Activated naive CD4-positive, alpha-beta T cell treated with anti-CD3 and anti-CD28 coated beads, Interleukin-2, amount 10 ng/mL, durations not matched to agents 7 days and 5 days (primary cell): ENCODE results near the gene AADAC.
"Not testable (repeated sequence)": the region's sequence is repeated elsewhere in the genome, so short reads cannot be mapped to it uniquely, and the experiment has no call there.

ENCODE experiments used
- CTCF ChIA-PET: fragments of 350-600 bp; sonication (Branson Sonifier 250); formaldehyde crosslinking; loops from one replicate; lab custom pipeline; 2021; ENCODE audit warnings: antibody characterized with exemption; lab: Charles Lee
- DNase-seq: peaks from one replicate; pipeline ENCODE4 v3.0.0-alpha.2; 2020
- H3K27ac Mint-ChIP-seq: one replicate; pipeline ENCODE4 v1.8.0; 2021; ENCODE audit warnings: mild to moderate bottlenecking, moderate library complexity, mixed read lengths
- H3K27me3 Mint-ChIP-seq: one replicate; pipeline ENCODE4 v1.8.0; 2021; ENCODE audit warnings: mild to moderate bottlenecking, mixed read lengths
- H3K36me3 Mint-ChIP-seq: one replicate; pipeline ENCODE4 v1.8.0; 2021; ENCODE audit warnings: mixed read lengths
- H3K4me1 Mint-ChIP-seq: one replicate; pipeline ENCODE4 v1.8.0; 2021; ENCODE audit warnings: mixed read lengths
- H3K4me3 Mint-ChIP-seq: one replicate; pipeline ENCODE4 v1.8.0; 2021; ENCODE audit warnings: mild to moderate bottlenecking, moderate library complexity, mixed read lengths
- H3K9me3 Mint-ChIP-seq: one replicate; pipeline ENCODE4 v1.8.0; 2021; ENCODE audit warnings: mixed read lengths

AADAC gene

DNA sequence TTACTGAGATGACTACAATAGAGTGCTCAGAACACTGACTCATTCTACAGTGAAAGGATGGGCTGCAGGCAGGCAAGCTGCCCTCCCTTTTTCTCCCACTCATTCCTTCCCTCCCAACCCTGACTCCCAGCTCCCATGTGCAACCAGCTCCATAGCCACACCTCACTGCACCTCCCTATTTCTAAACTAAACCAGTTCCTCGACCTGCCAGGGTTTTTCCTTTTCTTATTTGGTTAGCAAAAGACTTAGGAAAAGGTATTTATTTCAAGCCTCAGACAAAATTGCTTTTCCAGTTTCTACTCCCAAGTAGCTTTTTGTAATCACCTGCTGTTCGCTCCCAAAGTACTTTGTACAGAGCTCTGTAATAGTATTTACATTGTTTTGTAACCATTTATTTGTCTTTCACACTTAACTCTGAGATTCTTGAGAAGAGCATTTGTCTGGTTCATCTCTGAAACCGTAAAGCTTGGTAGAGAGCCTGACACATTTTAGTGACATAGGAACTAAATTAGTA lies 2.2 kb downstream of the AADAC start:
- CTCF ChIA-PET = no interaction called here
- peaks cover 8% of the 10 kb centered on the region for H3K27me3 Mint-ChIP-seq
- no peak overlapping the region for H3K27ac Mint-ChIP-seq
- no peak overlapping the region for H3K4me3 Mint-ChIP-seq
- H3K9me3 Mint-ChIP-seq = no peaks in the 10 kb centered on the region
- H3K4me1 Mint-ChIP-seq = no peaks in the 10 kb centered on the region
- no peak for DNase-seq
- H3K36me3 Mint-ChIP-seq = no peaks in the 10 kb centered on the region

DNA sequence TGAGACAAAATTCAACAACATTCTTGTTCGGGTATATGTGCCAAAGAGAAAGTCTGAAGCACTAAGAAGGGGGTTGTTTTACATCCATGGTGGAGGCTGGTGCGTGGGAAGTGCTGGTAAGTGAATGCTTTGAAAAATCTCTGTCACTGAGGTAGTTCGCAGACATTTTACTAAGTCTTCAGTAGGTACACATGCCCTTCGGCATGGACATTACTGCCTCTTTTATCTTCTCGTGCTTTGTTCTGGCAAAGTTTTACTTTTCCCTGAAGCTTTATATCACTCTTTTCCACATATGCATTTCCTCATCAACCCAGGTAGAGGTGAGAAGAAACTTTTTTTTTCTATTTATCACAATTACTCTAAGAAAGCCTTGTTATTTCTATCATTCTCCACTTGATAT lies 3.6 kb downstream of the AADAC start:
- H3K27ac Mint-ChIP-seq = no peak overlapping the region
- no peak overlapping the region for H3K4me3 Mint-ChIP-seq
- no peaks in the 10 kb centered on the region for H3K9me3 Mint-ChIP-seq
- H3K27me3 Mint-ChIP-seq = peaks cover 8% of the 10 kb centered on the region
- CTCF ChIA-PET = no interaction called here
- H3K36me3 Mint-ChIP-seq = no peaks in the 10 kb centered on the region
- H3K4me1 Mint-ChIP-seq = no peaks in the 10 kb centered on the region
- DNase-seq = no peak

DNA sequence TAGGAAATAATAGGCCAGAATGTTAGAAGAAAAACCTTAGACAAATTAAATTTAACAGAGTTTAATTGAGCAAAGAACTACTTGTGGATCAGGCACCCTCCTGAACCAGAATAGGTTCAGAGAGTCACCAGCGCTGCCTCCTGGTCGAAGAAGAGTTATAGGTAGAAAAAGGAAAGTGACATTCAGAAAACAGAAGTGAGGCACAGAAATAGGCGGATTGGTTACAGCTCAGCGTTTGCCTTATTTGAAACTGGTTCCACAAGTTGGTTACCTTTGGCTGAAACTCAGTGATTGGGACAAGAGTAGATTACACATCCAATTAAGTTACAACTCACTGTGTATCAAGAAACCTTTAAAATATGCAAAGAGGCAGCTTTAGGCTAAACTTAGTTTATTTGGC lies 4.4 kb downstream of the AADAC start:
- H3K4me1 Mint-ChIP-seq = no peaks in the 10 kb centered on the region
- H3K27me3 Mint-ChIP-seq = peaks cover 8% of the 10 kb centered on the region
- H3K36me3 Mint-ChIP-seq = no peaks in the 10 kb centered on the region
- no peaks in the 10 kb centered on the region for H3K9me3 Mint-ChIP-seq
- H3K4me3 Mint-ChIP-seq = no peak overlapping the region
- no peak overlapping the region for H3K27ac Mint-ChIP-seq
- CTCF ChIA-PET = no interaction called here
- no peak for DNase-seq

DNA sequence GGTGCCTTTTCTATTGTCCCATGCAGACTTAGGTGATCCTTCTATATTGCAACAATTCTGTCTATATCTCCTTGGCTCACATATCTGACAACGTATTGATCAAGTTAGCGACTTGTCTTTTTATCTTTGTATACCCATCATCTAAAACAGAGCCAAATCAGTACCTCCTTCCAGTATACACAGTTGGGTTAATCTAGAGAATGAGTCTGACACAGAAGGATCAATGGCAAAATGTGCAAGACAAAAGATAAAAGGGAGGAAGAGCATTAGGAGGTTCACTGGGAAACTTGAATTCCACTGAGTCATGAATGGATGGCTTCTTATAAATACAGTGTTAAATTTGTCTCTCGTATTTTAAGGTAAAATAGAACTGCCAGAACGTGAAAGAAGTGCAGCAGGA lies 6.0 kb downstream of the AADAC start:
- Mint-ChIP-seq H3K9me3 (no peaks in the 10 kb centered on the region), H3K4me1 (no peaks in the 10 kb centered on the region), H3K4me3 (no peak overlapping the region), H3K36me3 (no peaks in the 10 kb centered on the region), H3K27ac (no peak overlapping the region), H3K27me3 (peaks cover 8% of the 10 kb centered on the region)
- DNase-seq = no peak
- CTCF ChIA-PET = no interaction called here

DNA sequence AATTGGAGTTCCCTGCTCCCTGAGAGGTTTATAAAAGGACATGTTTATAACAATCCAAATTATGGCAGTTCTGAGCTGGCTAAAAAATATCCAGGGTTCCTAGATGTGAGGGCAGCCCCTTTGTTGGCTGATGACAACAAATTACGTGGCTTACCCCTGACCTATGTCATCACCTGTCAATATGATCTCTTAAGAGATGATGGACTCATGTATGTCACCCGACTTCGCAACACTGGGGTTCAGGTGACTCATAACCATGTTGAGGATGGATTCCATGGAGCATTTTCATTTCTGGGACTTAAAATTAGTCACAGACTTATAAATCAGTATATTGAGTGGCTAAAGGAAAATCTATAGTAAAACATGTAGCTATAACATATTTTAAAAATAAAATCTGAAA lies 13.9 kb downstream of the AADAC start:
- Mint-ChIP-seq H3K4me3 (no peak overlapping the region), H3K27ac (no peak overlapping the region), H3K9me3 (no peaks in the 10 kb centered on the region), H3K27me3 (peaks cover 11% of the 10 kb centered on the region), H3K4me1 (no peaks in the 10 kb centered on the region), H3K36me3 (no peaks in the 10 kb centered on the region)
- CTCF ChIA-PET = no interaction called here
- DNase-seq = no peak

DNA sequence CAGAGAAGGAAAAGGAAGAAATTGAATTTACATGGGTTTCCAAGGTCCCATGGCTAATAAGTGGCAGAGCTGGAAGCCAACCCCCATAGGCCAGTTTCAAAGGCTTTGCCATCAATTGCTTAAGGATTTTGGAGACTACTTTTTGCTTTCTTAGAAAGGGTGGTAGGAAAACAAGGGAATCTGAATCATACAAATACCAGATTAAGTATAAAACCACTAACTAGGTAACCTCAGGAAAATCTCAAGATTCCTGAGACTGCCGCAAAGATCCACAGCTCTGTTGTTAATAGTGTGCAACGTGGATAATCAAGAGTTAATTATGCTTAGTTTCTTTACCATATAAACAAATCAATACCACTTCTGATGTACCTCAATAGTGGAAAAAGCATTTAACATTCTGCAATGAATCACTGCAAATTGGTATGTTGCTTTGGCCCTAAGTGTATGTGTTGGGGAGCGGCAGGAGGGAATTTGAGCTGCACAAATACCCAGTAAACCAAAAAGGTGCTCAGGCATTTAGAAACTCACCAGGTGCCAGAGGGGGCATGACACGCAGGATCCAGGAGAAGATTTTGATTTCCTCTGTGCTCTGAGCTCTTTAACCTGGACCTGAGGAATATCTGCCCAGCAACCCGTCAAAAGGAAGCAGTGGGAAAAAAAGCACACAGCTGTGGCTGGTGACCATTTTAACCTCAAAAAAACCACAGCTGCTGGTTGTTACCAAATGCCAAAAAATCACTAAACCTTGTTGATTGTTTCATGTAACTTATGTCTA lies 22.0 kb downstream of the AADAC start:
- no peak overlapping the region for H3K27ac Mint-ChIP-seq
- no peaks in the 10 kb centered on the region for H3K4me1 Mint-ChIP-seq
- CTCF ChIA-PET = interaction anchor here (0.8 to 5.3 kb wide), 6 partner anchors 41 to 668 kb away, joined by 3 to 19 read pairs (median 4); no protein-coding TSS in a partner anchor
- DNase-seq = no peak
- H3K4me3 Mint-ChIP-seq = no peak overlapping the region
- H3K9me3 Mint-ChIP-seq = no peaks in the 10 kb centered on the region
- H3K27me3 Mint-ChIP-seq = peaks cover 25% of the 10 kb centered on the region
- no peaks in the 10 kb centered on the region for H3K36me3 Mint-ChIP-seq

DNA sequence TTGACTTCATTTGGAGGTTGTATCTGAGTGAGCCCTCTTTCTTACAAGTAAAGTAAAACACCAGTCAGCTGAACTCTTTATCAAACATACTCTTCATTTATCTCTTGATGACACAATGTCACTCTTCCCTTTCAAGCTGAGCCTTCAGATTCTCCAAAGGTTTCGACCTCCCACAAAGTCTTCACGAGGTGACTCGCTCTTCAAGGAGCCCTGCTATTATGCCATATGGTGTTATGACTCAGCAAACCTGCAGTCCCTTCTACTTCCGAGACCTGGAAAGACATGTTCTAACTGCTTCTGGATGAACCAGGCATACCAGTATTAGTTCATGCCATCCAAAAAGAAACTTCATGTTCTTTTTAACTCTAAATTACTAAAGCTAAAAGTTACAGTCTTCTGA lies 23.1 kb downstream of the AADAC start:
- Mint-ChIP-seq H3K27me3 (peaks cover 25% of the 10 kb centered on the region), H3K4me1 (no peaks in the 10 kb centered on the region), H3K27ac (no peak overlapping the region), H3K9me3 (no peaks in the 10 kb centered on the region), H3K4me3 (no peak overlapping the region), H3K36me3 (no peaks in the 10 kb centered on the region)
- CTCF ChIA-PET = interaction anchor here (0.8 to 5.3 kb wide), 4 partner anchors 40 to 669 kb away, joined by 3 to 19 read pairs (median 12); no protein-coding TSS in a partner anchor
- DNase-seq = no peak

DNA sequence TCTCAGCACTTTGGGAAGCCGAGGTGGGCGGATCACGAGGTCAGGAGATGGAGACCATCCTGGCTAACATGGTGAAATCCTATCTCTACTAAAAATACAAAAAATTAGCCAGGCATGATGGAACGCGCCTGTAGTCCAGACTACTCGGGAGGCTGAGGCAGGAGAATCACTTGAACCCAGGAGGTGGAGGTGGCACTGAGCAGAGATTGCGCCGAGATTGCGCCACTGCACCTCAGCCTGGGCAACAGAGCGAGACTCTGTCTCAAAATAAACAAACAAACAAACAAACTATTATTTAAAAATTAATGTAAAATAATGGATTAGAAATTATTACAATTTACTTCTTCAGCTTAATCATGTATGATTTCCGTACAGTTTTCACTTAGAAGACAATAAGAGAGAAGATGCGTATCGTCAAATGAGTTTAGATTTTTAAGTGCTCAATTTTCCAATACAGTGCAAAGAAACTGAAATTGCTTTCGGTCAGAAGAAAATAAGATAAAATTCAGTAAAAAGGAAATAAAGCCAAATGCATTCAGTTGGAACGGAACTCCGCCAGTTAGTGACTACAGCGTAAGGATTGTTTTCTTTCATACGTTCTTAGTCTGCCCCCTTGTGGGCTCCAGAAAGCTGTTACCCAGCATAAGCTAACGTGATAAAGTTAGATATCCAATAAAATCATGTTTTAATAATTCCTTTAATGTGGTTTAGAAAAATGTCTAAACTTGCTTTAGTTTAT lies 24.8 kb downstream of the AADAC start:
- H3K4me3 Mint-ChIP-seq = no peak overlapping the region
- no peaks in the 10 kb centered on the region for H3K36me3 Mint-ChIP-seq
- CTCF ChIA-PET = interaction anchor here (0.8 to 5.3 kb wide), 16 partner anchors 10 to 682 kb away, joined by 3 to 19 read pairs (median 3); no protein-coding TSS in a partner anchor
- H3K27ac Mint-ChIP-seq = no peak overlapping the region
- peaks cover 28% of the 10 kb centered on the region for H3K27me3 Mint-ChIP-seq
- DNase-seq = peak; percentile 47
- no peaks in the 10 kb centered on the region for H3K4me1 Mint-ChIP-seq
- no peaks in the 10 kb centered on the region for H3K9me3 Mint-ChIP-seq

DNA sequence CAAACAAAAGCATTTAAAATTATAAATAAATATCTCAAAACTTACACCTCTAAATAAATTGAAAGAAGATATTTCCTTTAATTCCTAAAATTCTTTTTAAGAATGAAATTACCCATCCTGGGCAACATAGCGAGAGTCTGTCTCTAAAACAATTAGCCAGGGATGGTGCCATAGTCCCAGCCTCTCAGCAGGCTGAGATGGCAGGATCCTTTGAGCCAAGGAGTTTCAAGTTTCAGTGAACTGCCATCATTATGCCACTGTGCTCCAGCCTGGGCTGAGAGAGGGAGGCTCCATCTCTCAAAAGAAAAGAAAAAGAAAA lies 25.4 kb downstream of the AADAC start:
- Mint-ChIP-seq H3K27ac (no peak overlapping the region), H3K27me3 (peaks cover 24% of the 10 kb centered on the region), H3K4me3 (no peak overlapping the region), H3K36me3 (no peaks in the 10 kb centered on the region), H3K9me3 (no peaks in the 10 kb centered on the region), H3K4me1 (no peaks in the 10 kb centered on the region)
- no peak for DNase-seq
- CTCF ChIA-PET = interaction anchor here (0.8 to 5.3 kb wide), 12 partner anchors 9 to 683 kb away, joined by 3 to 19 read pairs (median 3); no protein-coding TSS in a partner anchor

DNA sequence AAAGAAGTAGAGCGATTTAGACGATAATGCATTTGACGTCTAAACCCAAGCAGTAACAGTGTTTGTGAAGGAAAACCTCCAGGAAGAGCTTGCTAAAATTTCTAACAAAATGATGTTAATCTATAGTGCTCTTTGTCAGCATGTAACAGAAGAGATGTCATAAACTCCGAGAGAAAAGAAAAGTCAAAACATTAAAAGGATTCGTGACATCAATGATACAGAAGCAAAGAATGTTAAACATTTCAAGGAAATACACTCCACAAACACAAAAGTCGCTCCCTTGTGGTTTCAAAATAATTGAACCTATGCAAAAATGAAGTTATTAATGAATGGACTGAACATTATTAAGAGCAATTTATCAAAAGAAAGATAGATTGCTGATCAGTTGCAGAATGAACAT lies 27.9 kb downstream of the AADAC start:
- CTCF ChIA-PET = interaction anchor here (1.1 kb wide), 1 partner anchor 404 kb away, joined by 3 read pairs; no protein-coding TSS in a partner anchor
- no peak for DNase-seq
- Mint-ChIP-seq H3K27ac (no peak overlapping the region), H3K27me3 (peaks cover 13% of the 10 kb centered on the region), H3K9me3 (no peaks in the 10 kb centered on the region), H3K4me1 (no peaks in the 10 kb centered on the region), H3K4me3 (no peak overlapping the region), H3K36me3 (no peaks in the 10 kb centered on the region)

DNA sequence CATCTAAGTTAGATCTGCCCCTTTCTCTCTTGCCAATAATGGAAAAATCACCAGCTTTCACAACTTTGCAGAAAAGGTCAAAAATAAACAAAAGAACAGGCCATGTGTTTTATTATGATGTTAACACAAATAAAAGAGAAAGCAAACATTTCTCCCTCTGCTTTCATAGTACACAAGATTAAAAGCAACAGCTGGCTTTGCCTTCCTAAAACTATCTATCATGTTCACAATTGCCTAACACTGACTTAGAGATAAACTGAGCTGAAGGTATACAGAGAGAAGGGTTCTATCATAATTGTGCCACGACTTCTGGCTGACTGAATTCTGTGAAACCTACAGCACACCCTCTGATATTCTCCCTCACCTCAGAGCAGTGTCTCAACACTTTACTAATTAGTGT lies 29.4 kb downstream of the AADAC start:
- no peaks in the 10 kb centered on the region for H3K4me1 Mint-ChIP-seq
- peaks cover 11% of the 10 kb centered on the region for H3K27me3 Mint-ChIP-seq
- DNase-seq = no peak
- H3K9me3 Mint-ChIP-seq = no peaks in the 10 kb centered on the region
- CTCF ChIA-PET = no interaction called here
- no peaks in the 10 kb centered on the region for H3K36me3 Mint-ChIP-seq
- H3K27ac Mint-ChIP-seq = no peak overlapping the region
- H3K4me3 Mint-ChIP-seq = no peak overlapping the region

DNA sequence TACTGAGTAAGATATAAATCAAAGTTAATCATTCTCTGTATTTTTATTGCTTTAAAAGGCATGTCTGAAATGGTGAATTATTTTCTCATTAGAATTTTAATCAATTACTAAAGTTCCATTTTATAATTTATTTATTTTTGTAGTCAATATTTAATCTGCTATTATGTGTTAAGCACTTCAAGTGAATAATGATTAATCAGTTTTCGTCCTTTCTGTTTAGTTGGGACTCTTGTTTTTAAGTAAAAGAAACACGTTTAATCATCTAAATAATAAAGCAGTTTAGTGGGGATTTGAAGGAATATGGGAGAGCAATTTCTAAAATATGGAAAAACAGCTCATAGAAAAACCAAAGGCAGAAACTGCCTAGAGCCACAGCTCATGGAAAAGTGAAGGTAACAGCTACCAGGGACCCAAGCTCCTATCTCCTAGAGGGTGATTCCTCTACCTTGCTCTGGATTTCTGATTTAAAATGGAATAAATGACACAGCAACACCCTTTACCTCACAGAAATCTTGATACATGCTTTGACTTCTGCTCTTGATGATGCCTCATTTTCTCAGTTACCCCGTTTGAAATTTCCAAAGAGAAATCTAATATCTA lies 31.5 kb downstream of the AADAC start:
- CTCF ChIA-PET = no interaction called here
- Mint-ChIP-seq H3K4me3 (no peak overlapping the region), H3K27ac (no peak overlapping the region), H3K27me3 (peaks cover 15% of the 10 kb centered on the region), H3K36me3 (no peaks in the 10 kb centered on the region), H3K9me3 (no peaks in the 10 kb centered on the region), H3K4me1 (no peaks in the 10 kb centered on the region)
- DNase-seq = no peak

DNA sequence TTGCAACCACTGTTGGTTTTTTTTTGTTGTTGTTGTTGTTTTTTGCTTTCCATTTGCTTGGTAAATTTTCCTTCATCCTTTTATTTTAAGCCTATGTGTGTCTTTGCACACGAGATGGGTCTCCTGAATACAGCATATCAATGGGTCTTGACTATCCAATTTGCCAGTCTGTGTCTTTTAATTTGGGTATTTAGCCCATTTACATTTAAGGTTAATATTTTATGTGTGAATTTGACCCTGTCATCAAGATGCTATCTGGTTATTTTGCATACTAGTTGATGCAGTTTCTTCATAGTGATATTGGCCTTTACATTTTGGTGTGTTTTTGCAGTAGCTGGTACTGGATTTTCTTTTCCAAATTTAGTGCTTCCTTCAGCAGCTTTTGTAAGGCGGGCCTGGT lies 36.1 kb downstream of the AADAC start:
- DNase-seq, H3K36me3 Mint-ChIP-seq, H3K9me3 Mint-ChIP-seq, H3K27ac Mint-ChIP-seq, H3K4me3 Mint-ChIP-seq, CTCF ChIA-PET, H3K4me1 Mint-ChIP-seq: not testable (repeated sequence)
- peaks cover 15% of the 10 kb centered on the region for H3K27me3 Mint-ChIP-seq

DNA sequence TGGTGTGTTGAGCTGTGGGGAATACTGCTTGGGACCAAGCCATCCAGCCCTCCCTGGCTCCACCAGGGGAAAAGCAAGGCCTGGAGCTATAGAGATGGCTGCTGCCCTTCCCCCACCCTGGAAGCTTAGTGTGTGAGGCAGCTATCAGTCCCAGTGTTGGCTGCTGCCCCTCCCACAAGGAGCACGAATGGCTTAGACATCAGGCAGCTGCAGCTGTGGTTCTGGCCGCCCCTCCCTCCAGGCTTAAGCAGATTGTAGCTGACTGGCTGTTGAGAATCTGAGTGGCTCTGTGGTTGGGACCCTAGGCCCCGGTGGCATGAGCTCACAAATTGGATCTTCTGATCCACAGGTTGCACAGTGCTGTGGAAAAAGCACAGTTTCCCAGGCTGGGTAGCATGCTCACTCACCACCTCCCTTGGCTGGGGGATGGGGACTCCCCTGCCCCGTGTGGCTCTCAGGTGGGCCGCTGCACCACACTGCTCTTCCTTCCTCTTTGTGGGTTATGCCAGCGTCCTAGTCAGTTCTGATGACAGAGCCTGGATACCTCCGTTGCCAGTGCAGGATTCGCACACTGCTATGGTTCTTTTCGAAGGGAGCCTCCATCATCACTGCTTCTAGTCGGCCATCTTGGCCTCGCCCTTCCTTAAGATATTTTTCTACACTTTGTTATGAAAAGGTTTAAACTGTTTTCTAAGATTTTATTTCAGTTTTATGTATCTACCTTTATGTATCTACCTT lies 38.3 kb downstream of the AADAC start:
- no peaks in the 10 kb centered on the region for H3K4me1 Mint-ChIP-seq
- H3K4me3 Mint-ChIP-seq = no peak overlapping the region
- H3K36me3 Mint-ChIP-seq = no peaks in the 10 kb centered on the region
- H3K9me3 Mint-ChIP-seq = no peaks in the 10 kb centered on the region
- no peak for DNase-seq
- peaks cover 12% of the 10 kb centered on the region for H3K27me3 Mint-ChIP-seq
- CTCF ChIA-PET = no interaction called here
- H3K27ac Mint-ChIP-seq = no peak overlapping the region
